GM18517 (cell line): Measurements from ENCODE around the gene RGS3.
"Not testable (repeated sequence)": the region's sequence is repeated elsewhere in the genome, so short reads cannot be mapped to it uniquely, and the experiment has no call there.

ENCODE experiments used
- ATAC-seq: cut with Tn5 transposase; IDR thresholded peaks from one replicate; pipeline ENCODE4 v1.9.1; 2021; ENCODE audit warnings: mild to moderate bottlenecking, moderate library complexity; ENCODE audit not compliant: unreplicated experiment

The RGS3 gene

DNA sequence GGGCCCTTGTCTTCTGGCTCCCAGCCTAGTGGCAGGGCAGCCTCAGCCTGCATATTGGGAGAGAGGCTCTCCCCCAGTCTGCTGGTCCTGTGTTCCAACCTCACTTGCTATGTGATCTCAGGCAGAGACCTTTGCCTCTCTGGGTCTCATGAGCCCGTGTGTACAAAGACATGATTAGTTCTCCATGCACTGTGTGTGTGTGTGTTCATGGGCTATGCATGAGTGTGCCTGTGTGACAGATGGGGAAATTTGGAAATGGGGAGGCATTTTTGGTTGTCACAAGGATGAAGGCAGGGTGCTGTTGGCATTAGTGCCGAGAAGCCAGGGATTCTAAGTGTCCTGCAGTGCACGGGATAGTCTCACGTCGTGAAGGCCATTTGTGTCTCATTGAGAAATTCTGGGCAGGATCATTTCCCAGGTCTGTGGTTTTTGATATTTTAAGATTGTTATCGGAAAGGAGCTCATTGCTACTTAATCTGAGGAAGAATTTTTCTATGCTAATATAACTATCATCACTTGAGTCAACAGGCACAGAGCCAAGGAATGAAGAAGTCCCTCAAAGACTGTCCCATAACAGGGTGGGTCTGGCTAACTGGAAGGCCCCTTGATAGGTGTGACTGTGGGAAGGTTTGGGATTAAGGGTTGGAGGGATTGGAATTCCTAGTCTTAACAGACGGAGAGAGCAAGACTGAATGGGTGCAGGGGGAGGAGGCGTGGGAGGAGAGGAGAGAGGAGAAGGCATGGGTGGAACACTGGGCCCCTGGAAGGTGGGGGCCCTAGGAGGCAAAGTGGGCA, 168.5 kb downstream of the RGS3 start:
- ATAC-seq, result no peak

- no peak for ATAC-seq
Observed at GRCh38 chr9:113632776-113633590, 169.5 kb downstream of the RGS3 start.

DNA sequence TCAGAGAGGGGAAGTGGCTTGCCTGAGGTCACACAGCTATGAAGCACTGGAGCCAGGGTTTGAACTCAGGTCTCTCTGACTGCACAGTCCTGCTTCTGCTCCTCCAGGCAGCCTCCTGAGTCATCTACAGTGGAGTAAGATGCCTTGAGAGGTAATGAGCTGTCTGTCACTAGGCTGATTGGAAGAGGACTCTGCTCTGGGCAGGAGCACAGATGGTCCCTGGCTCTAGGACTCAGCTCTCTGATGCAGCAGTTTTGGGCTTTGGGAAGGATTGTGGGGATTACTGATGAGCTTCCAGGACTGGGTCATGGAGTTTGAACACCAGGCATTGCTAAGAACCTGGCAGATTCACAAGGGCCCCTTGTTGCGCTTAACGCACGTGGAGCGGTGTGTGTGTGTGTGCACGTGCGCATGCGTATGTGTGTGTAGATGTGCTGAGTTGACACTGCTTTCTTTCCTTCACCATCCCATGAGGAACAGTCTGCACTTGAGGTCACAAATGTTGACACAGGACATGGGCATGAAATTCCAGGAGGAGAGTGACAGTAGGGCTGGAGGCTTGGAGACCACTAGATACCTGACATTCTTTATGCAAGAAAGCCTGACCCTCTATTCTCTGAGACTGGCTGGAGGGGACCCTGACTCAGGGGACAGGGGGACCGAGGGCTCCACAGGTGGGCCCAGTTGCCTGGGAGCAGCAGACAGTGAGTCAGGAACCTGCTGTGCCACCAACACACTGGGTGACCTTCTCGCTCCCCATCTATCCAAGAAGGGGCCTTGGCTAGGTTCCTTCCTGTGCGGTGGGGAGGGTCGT, 170.5 kb downstream of the RGS3 start:
- no peak for ATAC-seq

DNA sequence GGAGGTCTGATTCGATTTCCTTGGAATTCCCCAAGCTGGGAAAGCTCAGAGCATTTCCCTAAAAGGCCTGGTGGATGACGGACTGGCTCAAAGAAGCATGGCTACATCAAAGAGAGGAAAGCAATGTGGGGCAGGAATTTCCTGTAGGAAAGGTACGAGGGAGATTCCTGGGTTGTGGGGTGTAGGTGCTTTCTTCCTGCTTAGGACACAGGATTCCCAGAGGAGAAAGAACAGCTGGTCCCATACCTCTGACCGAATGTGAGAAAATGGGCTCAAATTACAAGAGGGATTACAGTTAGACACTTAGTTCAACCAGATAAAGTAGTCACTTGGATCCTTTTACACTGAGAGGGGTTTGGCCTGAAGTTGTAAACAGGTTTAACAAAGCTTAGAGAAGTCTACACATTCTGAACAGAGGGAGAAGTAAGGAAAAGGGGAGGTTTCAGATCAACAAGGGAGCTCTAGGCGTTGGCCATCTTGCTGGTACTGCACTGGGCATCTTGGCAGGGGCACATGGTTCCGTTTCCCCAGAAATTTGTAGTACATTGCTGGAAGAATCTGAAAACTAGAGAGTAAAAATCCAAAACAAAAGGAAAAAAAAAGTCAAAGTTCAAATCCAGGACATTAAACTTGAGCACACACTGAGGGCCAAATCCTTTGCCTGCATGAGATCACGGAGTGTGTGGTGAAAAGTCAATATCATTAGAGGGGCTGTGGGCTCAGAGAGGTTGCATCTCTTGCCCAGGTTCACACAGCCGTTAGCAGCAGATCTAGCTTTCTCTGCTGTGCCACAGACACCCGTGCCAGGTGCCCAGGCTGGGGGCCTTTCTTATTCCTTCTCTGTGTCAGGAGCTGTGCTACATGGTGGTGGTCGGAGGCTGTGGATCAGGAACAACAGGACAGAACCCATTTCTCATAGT, 171.3 kb downstream of the RGS3 start:
- no peak for ATAC-seq

- no peak for ATAC-seq
Observed at GRCh38 chr9:113635586-113635985, 172.1 kb downstream of the RGS3 start.

- no peak for ATAC-seq
Observed at GRCh38 chr9:113636165-113636564, 172.6 kb downstream of the RGS3 start.

DNA sequence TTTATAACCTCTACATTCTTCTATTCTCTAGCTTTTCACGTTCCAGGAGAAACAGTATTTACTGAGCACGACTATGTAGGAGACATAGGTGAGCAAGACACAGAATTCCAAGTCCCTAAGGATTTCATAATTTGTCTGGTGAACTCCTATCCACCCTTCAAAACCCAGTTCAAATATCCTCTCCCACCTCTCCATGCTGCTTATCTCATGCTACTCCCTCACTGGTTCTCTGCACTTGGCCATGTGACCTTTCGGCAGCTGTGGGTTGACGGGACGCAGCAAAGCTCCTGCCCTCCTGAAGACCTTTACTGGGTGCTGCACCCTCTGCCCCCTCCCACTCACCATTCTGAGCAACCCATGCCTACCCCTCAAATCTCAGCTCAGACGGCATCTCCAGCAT, 173.2 kb downstream of the RGS3 start:
- ATAC-seq, result no peak

DNA sequence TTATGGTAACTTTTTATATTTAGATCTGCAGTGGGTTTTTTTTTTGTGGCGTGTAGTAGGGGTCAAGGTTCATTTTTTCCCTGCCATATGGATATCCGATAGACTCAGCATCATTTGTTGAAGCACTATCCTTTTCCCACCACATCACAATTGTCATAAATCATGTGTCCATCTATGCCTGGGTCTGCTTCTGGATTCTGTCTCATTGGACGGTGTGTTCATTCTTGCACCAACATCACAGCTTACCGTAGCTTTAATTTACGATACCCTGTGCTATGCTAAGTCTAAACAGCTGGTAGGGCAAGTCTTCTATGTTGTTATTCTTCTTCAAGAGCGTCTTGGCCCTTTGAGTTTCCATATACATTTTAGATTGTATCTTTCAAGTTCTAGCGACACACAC, 175.0 kb downstream of the RGS3 start:
- no peak for ATAC-seq

DNA sequence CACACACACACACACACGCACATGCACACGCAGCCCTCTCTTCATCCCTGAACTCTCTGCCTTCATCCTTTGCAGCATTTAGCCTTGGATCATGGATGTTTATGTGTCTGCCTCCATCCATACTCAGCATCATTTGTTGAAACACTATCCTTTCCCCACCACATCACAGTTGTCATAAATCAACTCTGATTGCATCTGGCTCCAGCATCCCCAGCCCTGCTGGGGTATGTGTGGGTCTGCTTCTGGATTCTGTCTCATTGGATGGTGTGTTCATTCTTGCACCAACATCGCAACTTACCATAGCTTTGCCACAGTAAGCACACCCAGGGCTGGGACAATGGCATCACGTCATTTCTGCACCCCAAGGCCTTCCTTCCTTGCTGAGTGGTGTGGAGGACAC, 175.4 kb downstream of the RGS3 start:
- no peak for ATAC-seq

DNA sequence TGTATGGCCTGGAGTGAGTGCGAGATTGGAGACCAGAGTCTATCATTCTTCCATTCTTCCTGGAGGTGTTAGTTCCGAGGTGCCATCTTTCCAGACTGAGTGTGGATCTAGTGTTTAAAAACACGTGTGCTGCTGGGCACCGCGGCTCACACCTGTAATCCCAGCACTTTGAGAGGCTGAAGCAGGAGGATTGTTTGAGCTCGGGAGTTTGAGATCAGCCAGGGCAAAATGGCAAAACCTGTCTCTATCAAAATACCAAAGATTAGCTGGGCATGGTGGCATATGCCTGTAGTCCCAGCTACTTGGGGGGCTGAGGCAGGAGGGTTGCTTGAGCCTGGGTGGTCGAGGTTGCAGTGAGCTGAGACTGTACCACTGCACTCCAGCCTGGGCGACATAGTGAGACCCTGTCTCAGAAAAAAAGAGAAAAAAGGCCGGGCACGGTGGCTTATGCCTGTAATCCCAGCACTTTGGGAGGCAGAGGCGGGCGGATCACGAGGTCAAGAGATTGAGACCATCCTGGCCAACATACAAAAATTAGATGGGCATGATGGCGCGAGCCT, 176.0 kb downstream of the RGS3 start:
- ATAC-seq, result not testable (repeated sequence)

- ATAC-seq, result no peak
Observed at GRCh38 chr9:113640418-113640817, 176.9 kb downstream of the RGS3 start.

DNA sequence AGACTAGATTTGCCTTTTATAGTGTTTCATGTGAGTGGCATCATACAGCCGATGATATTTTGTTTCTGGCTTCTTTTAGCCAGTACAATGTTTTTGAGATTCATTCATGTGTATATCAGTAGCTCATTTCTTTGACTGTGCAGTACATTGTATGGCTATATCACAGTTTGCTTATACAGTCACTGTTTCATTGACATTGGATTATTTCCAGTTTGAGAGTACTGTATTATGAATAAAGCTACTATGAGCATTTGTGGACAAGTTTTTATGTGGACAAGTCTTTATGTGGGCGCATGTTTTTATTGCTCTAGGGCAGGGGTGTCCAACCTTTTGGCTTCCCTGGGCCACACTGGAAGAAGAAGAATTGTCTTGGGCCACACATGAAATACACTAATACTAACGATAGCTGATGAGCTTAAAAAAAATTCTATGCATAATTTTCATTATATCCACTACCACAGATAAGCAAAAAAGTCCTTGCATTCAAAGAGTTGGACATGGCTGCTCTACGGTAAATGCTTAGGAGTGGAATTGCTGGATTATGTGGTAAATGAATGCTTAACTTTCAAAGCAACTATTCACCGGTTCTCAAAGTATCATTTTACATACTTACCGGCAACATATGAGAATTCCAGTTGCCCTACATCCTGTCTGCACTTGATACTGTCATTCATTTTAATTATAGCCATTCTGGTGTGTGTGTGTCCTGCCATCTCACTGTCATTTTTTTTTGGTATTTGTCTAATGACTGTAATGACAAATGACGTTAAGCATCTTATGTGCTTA, 177.8 kb downstream of the RGS3 start:
- ATAC-seq, result no peak

DNA sequence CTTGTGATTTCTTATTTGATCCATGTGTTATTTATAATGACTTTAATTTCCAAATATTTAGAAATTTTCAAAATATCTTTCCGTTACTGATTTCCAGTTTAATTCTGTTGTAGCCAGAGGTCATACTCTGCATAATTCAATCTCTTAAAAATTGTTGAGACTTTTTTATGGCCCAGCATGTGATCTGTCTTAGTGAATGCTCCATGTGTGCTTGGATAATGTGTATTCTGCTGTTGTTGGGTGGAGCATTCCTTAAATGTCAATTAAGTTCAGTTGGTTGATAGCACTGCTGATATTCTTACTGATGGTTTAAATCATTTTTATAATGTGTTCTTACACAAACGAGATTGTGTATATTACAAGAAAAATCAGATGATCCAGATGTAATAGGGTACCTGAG, 180.8 kb downstream of the RGS3 start:
- no peak for ATAC-seq

DNA sequence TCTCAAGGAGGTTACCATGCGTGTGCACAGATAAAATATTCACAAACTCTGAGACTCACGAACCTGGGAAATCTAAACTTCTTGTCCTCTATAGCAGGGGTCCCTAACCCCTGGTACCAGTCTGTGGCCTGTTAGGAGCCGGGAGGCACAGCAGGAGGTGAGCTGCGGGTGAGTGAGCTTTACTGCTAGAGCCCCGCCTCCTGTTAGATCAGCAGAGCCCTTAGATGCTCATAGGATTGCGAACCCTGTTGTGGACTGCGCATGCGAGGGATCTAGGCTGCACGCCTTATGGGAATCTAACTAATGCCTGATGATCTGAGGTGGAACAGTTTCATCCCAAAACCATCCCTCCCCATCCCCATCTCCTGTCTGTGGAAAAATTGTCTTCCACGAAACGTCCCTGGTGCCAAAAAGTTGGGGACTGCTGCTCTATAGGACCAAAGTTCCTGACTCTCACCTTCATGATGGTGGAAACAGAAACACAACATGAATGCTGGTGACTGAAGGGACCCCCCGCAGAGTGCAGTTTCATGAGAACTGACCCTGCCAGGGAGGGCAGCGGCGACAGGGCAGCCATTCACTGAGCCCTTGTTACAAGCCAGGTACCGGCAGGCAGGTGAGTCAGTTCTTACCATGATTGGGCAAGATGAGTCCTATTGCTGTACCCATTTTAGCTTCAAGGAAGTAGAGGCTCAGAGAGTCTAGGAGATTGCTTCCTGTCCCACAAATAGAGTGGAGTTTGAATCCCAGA, 181.9 kb downstream of the RGS3 start:
- ATAC-seq, result no peak

DNA sequence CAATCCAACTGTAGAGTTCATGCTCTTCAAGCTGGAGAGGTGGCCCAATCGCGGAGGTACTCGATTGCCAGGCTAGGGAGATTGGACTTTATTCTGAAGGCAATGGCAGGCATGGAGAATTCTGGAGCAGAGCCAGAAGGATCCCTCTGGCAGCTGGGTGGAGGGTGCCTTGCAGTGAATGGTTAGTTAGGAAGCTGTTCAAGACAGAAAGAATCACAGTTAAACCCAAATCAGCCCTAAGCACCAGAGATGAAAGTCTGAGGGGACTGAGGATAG, 182.4 kb downstream of the RGS3 start:
- ATAC-seq, result no peak

GRCh38 chr9:113646491-113646890, 183.0 kb downstream of the RGS3 start:
- no peak for ATAC-seq
